BLaER1 treated with 17β-estradiol and CSF1 and Interleukin-3, amounts not matched to agents 10 nM and 100 nM (cell line): ENCODE results near the gene MAPK14.

Experiments
- H3K27ac ChIP-seq, 11 experiments: shearing (Covaris generic); formaldehyde crosslinking; 2 replicates each; pipeline ENCODE4 v1.8.1; 2022
- H3K27me3 ChIP-seq, 11 experiments: shearing (Covaris generic); formaldehyde crosslinking; 2 replicates each; pipeline ENCODE4 v1.8.1; 2022
- H3K36me3 ChIP-seq, 11 experiments: shearing (Covaris generic); formaldehyde crosslinking; 2 replicates each; pipeline ENCODE4 v1.8.1; 2022
- H3K4me1 ChIP-seq, 10 experiments: shearing (Covaris generic); formaldehyde crosslinking; 2 replicates each; pipeline ENCODE4 v1.8.1; 2022
- H3K4me2 ChIP-seq, 11 experiments: shearing (Covaris generic); formaldehyde crosslinking; 2 replicates each; pipeline ENCODE4 v1.8.1; 2022
- H3K4me3 ChIP-seq, 10 experiments: shearing (Covaris generic); formaldehyde crosslinking; 2 replicates each; pipeline ENCODE4 v1.8.1; 2022
- H3K9ac ChIP-seq, 11 experiments: shearing (Covaris generic); formaldehyde crosslinking; 2 replicates each; pipeline ENCODE4 v1.8.1; 2022
- H3K9me3 ChIP-seq, 11 experiments: shearing (Covaris generic); formaldehyde crosslinking; replicated peaks in 1 of 11; 2 replicates each; pipeline ENCODE4 v1.8.1; 2022
- H4K20me1 ChIP-seq, 11 experiments: shearing (Covaris generic); formaldehyde crosslinking; 2 replicates each; pipeline ENCODE4 v1.8.1; 2022
- Cebpa-rat ChIP-seq, 11 experiments: shearing (Covaris generic); IDR thresholded peaks; 2 replicates each; pipeline ENCODE4 v1.8.1; 2022

Gene MAPK14

DNA sequence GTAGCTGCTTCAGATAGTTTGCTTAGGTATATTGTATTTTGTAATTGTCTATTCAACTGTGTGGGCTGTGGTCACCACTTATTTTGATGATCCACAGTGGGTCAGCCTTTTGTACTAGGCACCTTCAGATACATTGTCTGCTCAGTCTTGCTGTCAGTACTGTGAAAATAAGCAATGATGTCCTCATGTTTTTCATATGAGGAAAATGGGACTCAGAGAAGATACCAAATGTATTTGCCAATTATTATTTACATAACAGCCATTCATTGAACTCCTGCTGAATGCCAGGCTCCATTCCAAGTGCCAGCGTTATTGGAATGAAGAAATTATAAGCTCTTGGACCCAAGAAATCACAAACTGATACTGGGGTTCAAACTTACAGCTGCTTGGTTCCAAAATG is 28.6 kb downstream of the MAPK14 start:
- Histone ChIP-seq H4K20me1 (peaks cover 54 to 100% (median 96%) of the 10 kb centered on the region in 11 experiments), H3K4me2 (no peak overlapping the region), H3K9ac (no peak overlapping the region), H3K9me3 (no peaks in the 10 kb centered on the region), H3K27ac (no peak overlapping the region), H3K27me3 (no peaks in the 10 kb centered on the region), H3K4me3 (no peak overlapping the region), H3K4me1 (peaks cover 0 to 15% (median 4%) of the 10 kb centered on the region in 10 experiments; a peak in 11 of 20 replicates), H3K36me3 (peaks cover 83 to 98% (median 91%) of the 10 kb centered on the region in 11 experiments)
- no peak for TF ChIP-seq Cebpa-rat (IDR thresholded peaks at IDR 0.05)

DNA sequence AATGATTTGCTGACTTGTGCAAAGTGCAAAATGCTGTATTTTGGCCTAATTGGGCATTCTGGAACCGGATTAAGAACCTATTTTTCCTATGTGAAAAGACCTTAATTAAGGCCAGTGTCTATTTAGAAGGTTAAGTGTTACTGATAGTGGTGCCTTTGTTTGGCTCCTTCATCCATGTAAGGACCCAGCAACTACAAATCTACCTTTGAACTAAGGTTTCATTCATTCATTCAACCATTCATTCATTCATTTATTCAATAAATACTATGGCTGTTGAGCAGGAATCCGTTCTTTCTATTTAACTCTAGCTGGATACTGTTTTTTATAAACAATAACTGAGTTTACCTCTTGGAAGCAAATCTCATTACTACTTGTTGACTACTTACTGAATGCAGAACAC is 33.6 kb downstream of the MAPK14 start:
- H4K20me1 ChIP-seq: peaks cover 35 to 100% (median 99%) of the 10 kb centered on the region in 11 experiments
- TF ChIP-seq Cebpa-rat (IDR thresholded peaks at IDR 0.05): no peak
- H3K27me3 ChIP-seq: no peaks in the 10 kb centered on the region
- no peak overlapping the region for H3K9ac ChIP-seq
- no peak overlapping the region for H3K27ac ChIP-seq
- no peak overlapping the region for H3K4me3 ChIP-seq
- H3K4me2 ChIP-seq: no peak overlapping the region
- no peaks in the 10 kb centered on the region for H3K9me3 ChIP-seq
- H3K4me1 ChIP-seq: peaks cover 0 to 24% (median 0%) of the 10 kb centered on the region in 10 experiments; a peak in 4 of 20 replicates
- peaks cover 81 to 100% (median 93%) of the 10 kb centered on the region in 11 experiments for H3K36me3 ChIP-seq

GRCh38 chr6:36062247-36062646 is 34.6 kb downstream of the MAPK14 start:
- Histone ChIP-seq H3K27me3 (no peaks in the 10 kb centered on the region), H3K4me2 (no peak overlapping the region), H3K9me3 (no peaks in the 10 kb centered on the region), H4K20me1 (peaks cover 44 to 100% (median 99%) of the 10 kb centered on the region in 11 experiments), H3K9ac (no peak overlapping the region), H3K27ac (no peak overlapping the region), H3K4me1 (peaks cover 0 to 24% (median 0%) of the 10 kb centered on the region in 10 experiments; a peak in 4 of 20 replicates), H3K36me3 (peaks cover 74 to 99% (median 87%) of the 10 kb centered on the region in 11 experiments), H3K4me3 (no peak overlapping the region)
- no peak for TF ChIP-seq Cebpa-rat (IDR thresholded peaks at IDR 0.05)

DNA sequence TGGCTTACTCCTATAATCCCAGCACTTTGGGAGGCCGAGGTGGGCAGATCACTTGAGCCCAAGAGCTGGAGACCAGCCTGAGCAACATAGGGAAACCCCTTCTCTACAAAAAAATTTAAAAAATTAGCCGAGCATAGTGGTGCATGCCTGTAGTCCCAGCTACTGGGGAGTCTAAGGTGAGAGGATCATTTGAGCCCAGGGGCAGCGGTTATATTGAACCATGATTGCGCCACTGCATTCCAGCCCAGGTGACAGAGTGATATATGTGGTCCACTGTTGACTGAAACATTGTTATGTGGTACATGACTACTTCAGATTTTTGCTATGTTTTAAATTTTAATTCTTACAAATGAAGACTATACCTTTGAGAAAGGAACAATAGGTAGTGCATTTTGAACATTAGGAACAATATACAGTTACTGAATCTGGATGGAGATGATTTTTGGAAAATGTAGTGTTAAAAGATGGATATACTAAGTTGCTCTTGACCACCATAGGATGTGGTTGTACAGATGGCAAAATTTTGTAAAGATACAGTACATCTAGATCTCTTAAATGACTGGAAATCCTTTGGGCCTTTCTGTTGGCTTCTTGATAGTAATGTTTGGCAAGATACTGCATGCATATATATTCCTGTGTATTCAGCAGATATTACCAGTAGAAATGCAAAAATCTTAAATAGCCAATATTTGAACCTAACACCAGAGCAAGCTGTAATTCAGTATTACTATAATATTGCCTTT is 35.9 kb downstream of the MAPK14 start:
- peaks cover 69 to 99% (median 88%) of the 10 kb centered on the region in 11 experiments for H3K36me3 ChIP-seq
- peaks cover 50 to 100% (median 99%) of the 10 kb centered on the region in 11 experiments for H4K20me1 ChIP-seq
- H3K4me2 ChIP-seq: peak overlapping the region in 1 of 11 experiments; percentile 27; a peak in 1 of 22 replicates
- H3K4me3 ChIP-seq: no peak overlapping the region
- no peak for TF ChIP-seq Cebpa-rat (IDR thresholded peaks at IDR 0.05)
- H3K4me1 ChIP-seq: peaks cover 0 to 24% (median 0%) of the 10 kb centered on the region in 10 experiments; a peak in 4 of 20 replicates
- H3K9ac ChIP-seq: no peak overlapping the region
- no peaks in the 10 kb centered on the region for H3K27me3 ChIP-seq
- H3K27ac ChIP-seq: no peak overlapping the region
- no peaks in the 10 kb centered on the region for H3K9me3 ChIP-seq

- Histone ChIP-seq H3K4me1 (peaks cover 0 to 24% (median 0%) of the 10 kb centered on the region in 10 experiments; a peak in 4 of 20 replicates), H3K36me3 (peaks cover 55 to 97% (median 82%) of the 10 kb centered on the region in 11 experiments), H3K4me3 (no peak overlapping the region), H3K9me3 (no peaks in the 10 kb centered on the region), H3K27ac (no peak overlapping the region), H3K27me3 (no peaks in the 10 kb centered on the region), H3K9ac (no peak overlapping the region), H3K4me2 (no peak overlapping the region), H4K20me1 (peaks cover 64 to 100% (median 100%) of the 10 kb centered on the region in 11 experiments)
- no peak for TF ChIP-seq Cebpa-rat (IDR thresholded peaks at IDR 0.05)
Observed at GRCh38 chr6:36064770-36065396, 37.3 kb downstream of the MAPK14 start.

- H3K4me3 ChIP-seq: no peak overlapping the region
- peaks cover 45 to 97% (median 75%) of the 10 kb centered on the region in 11 experiments for H3K36me3 ChIP-seq
- H3K27me3 ChIP-seq: no peaks in the 10 kb centered on the region
- no peaks in the 10 kb centered on the region for H3K9me3 ChIP-seq
- no peak for TF ChIP-seq Cebpa-rat (IDR thresholded peaks at IDR 0.05)
- no peak overlapping the region for H3K4me2 ChIP-seq
- peaks cover 66 to 100% (median 100%) of the 10 kb centered on the region in 11 experiments for H4K20me1 ChIP-seq
- H3K9ac ChIP-seq: no peak overlapping the region
- H3K27ac ChIP-seq: no peak overlapping the region
- H3K4me1 ChIP-seq: peaks cover 0 to 24% (median 0%) of the 10 kb centered on the region in 10 experiments; a peak in 4 of 20 replicates
Observed at GRCh38 chr6:36065916-36066315, 38.3 kb downstream of the MAPK14 start.

DNA sequence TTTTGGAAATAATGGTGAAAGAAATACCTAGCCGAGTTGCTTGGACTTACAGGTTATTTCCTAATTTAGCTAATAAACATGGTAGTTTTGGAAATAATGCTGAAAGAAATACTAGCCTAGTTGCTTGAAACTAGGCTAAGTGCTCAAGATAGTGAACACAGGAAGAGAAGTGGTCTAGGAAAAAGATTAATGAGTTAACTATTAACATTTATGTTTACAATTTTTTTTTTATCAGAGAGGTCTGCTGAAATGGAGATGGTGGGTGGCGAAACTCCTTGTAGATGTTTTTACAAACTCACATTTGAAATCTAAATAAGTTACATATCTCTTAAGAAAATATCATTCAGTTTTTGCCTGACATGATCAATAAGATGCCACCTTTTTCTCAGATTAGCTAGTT is 39.2 kb downstream of the MAPK14 start:
- Histone ChIP-seq H3K9ac (no peak overlapping the region), H3K27me3 (no peaks in the 10 kb centered on the region), H3K4me3 (no peak overlapping the region), H3K4me1 (peaks cover 0 to 24% (median 0%) of the 10 kb centered on the region in 10 experiments; a peak in 4 of 20 replicates), H3K36me3 (peaks cover 38 to 97% (median 75%) of the 10 kb centered on the region in 11 experiments), H4K20me1 (peaks cover 74 to 100% (median 100%) of the 10 kb centered on the region in 11 experiments), H3K9me3 (no peaks in the 10 kb centered on the region), H3K27ac (no peak overlapping the region), H3K4me2 (no peak overlapping the region)
- TF ChIP-seq Cebpa-rat (IDR thresholded peaks at IDR 0.05): no peak

- Histone ChIP-seq H3K27ac (no peak overlapping the region), H3K27me3 (no peaks in the 10 kb centered on the region), H3K4me2 (no peak overlapping the region), H3K36me3 (peaks cover 38 to 97% (median 75%) of the 10 kb centered on the region in 11 experiments), H3K9ac (no peak overlapping the region), H3K4me1 (peaks cover 0 to 24% (median 0%) of the 10 kb centered on the region in 10 experiments; a peak in 4 of 20 replicates), H3K4me3 (no peak overlapping the region), H3K9me3 (no peaks in the 10 kb centered on the region), H4K20me1 (peaks cover 74 to 100% (median 100%) of the 10 kb centered on the region in 11 experiments)
- no peak for TF ChIP-seq Cebpa-rat (IDR thresholded peaks at IDR 0.05)
Observed at GRCh38 chr6:36067374-36068011, 39.9 kb downstream of the MAPK14 start.

- Histone ChIP-seq H4K20me1 (peaks cover 70 to 100% (median 100%) of the 10 kb centered on the region in 11 experiments), H3K4me2 (no peak overlapping the region), H3K9me3 (no peaks in the 10 kb centered on the region), H3K9ac (no peak overlapping the region), H3K36me3 (peaks cover 38 to 97% (median 75%) of the 10 kb centered on the region in 11 experiments), H3K27ac (no peak overlapping the region), H3K4me3 (no peak overlapping the region), H3K27me3 (no peaks in the 10 kb centered on the region), H3K4me1 (peaks cover 0 to 20% (median 0%) of the 10 kb centered on the region in 10 experiments; a peak in 4 of 20 replicates)
- no peak for TF ChIP-seq Cebpa-rat (IDR thresholded peaks at IDR 0.05)
Observed at GRCh38 chr6:36068012-36068392, 40.4 kb downstream of the MAPK14 start.
